Measurements from ENCODE around the gene GPA33.

GPA33 gene, protein sequence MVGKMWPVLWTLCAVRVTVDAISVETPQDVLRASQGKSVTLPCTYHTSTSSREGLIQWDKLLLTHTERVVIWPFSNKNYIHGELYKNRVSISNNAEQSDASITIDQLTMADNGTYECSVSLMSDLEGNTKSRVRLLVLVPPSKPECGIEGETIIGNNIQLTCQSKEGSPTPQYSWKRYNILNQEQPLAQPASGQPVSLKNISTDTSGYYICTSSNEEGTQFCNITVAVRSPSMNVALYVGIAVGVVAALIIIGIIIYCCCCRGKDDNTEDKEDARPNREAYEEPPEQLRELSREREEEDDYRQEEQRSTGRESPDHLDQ

DNA sequence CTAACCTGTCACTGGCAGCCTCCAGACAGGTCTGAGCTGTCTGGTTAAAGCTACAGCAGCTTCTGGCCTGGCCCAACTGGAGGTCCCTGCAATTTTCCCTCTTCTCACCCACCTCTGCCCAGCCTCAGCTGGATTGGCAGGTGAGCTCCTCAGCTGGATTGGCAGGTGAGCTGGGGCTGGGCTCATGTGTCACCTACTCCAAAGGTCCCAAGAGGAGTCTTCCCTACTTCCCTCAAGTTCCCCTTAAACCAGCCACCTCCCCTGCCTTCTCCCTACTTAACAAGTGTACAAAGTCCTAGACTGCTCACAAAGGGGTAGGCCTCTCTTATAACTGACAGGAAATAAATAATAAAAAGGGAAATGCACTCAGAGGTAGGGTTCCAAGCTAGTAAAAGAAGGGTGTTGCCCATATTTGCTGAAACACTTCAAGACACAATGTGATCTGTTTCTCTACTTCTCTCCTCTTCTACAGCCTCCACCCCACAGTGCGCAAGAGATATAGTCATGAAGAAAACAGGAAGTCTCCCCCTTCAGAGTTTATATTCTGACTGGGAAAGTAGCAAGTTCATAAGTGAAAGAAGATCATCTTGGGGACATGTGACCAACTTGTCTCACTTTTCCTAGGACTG lies at the start of gene GPA33:
TSS of gene GPA33 (minus strand) at position 64 of the 629 bp plus-strand sequence. CDS start 90 bp downstream, outside the sequence.
- DNase-seq = no peak

DNA sequence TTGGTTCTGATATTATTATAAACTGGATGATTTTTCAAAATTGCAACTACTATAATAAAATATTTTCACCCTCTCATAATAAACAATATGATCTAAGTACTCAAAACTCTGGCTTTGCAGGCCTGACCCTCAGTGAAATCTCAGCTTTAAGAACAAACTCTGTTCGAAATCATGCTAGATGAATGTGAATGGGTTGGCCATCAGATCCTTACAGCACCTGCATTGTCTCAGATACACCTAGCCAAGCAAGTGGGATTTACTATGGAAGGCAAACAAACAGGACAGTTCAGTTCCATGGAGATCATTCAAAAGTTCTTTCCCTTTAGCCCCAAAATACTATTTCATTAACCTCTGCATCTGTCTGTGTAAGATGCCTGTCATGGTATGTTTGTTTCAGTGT lies 48.5 kb upstream of the GPA33 start:
- DNase-seq = no peak

DNA sequence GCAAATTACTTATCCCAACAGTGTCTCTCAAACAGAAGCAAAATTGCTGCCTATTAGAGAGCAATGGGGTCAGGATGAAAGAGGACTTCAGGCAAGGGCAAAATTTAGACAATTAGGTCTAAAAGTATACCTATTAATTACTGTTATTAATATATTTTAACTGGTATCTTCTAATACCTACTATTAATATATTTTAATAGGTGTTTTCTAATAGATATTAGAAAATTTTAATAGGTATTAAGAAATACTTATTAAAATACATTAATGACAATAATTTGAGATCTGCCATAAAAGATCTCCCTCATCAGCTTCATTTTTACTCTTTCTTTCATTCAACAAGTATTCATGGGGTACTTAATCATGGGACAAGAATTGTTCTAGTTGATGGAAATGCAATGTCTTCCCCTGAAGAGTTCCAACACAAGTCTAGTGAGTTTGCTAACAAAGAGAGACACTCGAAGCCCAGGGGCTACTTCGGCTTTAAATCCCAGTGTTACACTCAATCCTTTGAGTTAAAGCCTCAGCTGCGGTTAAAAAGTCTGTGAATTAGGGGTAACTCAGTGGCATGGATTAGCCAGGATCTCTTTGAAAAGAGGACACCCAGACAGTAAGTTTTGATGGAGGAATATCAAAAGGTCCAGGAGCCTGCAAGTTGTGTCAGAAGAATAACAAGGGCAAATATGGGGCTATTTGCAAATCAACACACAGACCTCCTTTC lies 47.8 kb upstream of the GPA33 start:
- DNase-seq = no peak

DNA sequence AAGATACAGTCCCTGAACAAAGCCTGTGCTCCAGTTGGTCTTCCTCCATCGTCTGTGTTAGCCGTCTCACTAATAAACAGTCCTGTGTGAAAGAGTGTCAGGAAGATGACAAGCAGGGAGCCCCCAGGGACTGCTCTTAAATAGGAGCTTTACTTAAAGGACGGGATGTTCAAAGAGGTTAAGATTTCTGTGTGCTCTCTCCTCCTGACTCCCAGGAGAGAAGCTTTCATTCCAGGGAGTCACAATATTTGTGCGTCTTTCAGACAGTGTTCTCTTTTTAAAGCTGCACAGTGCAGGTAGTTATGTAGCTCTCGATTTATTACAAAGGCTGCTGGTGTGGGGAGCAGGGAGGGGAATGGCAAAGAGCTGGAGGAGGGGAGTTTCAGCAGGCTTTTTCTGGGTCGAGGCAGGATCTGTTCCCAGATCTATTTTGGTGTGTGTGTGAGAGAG lies 47.2 kb upstream of the GPA33 start:
- no peak for DNase-seq

DNA sequence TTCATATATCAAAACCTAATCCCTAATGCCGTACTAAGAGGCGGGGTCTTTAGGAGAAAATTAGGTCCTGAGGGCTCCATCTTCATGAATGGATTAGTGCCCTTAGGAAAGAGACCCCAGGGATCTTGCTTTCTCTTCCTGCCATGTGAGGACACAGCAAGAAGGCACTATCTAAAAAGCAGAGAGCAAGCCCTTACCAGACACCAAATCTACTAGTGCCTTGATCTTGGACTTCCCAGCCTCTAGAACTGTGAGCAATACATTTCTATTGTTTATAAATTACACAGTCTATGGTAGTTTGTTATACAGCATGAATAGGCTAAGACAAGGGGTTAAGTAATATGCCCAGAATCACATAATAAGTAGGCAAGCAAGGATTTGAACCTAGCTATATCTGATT lies 46.6 kb upstream of the GPA33 start:
- DNase-seq = no peak

DNA sequence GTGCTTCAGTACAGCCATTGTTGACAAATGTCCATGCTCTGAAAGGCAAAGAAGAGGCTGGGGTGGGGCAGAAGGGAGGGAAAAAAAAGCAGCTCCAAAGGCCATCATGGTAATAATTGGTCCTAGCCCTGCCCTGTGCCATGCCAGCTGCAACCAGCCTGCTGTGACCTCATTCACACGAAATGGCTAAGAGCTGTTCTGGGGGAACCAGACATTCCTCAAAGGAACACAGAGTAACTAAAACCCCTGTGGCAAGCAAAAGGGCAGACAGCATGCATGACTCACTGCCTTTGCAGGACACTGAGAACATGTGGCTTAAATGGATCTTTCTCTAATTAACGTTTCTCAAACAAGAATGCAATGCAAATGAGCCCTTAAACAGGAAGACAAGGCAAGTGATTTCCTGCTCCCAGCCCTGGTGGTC lies 46.0 kb upstream of the GPA33 start:
- DNase-seq = no peak

DNA sequence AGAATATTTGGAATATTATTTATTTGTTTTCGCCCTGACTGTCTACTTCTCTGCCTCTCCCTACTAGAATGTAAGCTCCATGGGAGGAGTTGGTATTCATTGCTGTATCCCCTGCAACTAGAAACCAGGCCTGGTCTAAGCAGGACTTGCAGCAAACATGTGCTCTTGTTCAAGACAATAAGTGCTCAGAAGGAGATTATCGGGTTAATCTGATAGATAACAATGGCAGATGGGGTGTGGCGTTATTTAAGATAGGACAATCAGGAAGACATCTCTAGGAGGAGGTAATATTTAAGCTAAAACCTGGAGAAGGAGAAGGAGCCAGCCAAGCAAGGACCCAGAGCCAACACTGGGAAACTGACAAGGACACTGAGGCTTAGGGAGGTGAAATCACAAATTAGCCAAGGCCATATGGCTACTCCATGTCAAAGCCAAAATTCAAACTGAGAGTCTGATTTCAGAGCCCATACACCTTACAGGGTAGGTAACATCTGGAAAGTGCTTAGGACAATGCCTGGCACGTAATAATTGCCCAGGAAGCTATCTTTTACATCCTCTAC lies 45.2 kb upstream of the GPA33 start:
- no peak for DNase-seq

DNA sequence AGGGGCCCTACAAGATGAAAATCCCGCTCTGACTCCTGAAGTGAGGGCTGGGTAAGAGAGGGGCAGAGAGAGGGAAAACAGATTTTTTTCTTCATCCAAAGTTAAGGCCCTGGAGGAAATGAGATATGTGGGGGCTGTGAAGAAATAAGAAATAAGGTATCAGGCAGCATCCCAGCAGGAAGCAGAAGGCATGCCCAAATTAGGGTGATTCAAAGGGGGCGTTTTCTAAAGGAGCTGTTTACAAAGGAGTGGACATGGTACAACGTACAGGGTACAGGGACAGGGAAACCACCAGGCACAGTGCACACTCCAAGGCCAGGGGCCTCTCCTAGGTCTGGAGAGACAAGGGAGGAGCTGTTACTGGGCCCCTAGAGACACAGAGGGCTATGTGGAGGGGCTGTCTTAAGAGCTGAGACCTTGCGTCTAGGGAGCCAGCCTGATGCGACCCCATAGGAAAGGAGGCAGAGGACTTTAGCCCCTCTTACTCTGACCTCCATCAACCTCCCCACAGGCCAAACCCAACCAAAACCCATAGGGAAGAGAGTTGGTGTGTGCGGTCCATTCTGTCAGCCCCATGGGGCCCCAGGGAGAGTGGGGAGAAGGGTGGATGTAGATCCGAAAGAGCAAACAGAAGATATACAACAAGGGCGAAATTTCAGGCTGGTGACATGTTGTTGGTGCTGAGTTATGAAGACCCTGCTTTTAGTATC lies 42.3 kb upstream of the GPA33 start:
- no peak for DNase-seq

DNA sequence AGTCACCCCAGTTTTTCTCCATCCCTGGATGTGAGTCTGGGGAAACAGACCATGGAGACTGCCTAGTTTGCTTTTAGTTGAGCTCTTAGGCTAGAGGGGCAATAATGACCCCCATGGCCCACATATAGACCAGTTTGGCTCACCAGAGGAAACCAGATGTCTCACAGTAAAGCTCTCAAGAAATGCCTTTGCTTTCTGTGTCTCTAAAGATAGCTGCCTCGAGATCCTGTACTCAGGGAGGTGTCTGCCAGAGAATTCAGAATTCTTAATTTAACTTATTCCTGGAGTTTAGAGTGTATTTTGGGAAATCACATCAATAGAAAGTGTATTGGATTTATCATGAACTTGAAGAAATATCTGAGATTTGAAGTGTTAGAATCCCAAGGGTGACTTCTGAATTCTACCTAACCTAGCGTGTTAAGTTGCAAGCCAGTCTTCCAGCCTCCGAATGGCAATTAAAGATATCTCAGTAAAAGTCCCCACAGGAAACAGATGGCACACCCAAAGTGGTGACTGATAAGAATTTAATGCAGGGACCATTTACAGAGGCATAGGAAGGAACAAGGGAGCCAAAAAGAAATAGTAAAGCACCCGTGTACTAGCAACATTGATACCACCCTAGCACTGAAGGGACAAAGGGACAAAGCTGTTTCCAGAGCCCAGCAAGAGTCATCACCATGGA lies 40.8 kb upstream of the GPA33 start:
- no peak for DNase-seq

DNA sequence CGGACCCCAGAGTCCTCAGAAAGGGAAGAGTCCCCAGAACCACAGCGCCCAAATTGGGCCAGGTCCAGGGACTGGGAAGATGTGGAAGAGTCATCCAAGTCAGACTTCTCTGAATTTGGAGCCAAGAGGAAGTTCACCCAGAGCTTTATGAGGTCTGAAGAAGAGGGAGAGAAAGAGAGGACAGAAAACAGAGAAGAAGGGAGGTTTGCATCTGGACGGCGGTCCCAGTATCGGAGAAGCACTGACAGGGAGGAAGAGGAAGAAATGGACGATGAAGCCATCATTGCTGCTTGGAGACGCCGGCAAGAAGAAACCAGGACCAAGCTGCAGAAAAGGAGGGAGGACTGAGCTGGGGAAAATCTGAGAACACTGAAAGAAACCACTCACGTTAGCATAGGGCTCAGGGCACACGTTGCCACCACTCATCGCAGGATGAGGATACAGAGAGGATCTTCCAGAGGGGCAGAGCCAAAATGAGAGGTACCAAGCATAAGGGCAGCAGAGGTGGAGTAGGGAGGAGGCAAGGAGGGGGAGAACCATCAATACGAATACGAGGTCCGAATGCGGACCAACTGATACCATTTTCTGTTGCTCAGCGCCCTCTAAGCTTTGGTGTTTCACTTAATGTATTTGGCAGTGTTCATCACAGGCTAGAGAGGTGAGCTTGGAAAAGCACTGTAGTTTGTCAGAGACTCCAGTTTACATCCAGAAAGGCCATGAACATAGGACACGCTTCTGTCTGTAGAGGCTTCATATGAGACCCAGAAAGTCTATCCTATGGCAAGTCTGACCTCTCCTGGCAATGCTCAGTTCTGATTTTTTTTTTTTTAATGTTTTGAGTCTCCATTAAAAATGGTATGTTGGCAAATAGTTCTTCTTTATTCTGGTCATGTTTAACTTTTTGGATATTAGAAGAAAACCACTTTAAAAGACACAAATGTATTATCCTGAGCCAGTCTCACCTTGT lies 38.4 kb upstream of the GPA33 start:
- DNase-seq = no peak

DNA sequence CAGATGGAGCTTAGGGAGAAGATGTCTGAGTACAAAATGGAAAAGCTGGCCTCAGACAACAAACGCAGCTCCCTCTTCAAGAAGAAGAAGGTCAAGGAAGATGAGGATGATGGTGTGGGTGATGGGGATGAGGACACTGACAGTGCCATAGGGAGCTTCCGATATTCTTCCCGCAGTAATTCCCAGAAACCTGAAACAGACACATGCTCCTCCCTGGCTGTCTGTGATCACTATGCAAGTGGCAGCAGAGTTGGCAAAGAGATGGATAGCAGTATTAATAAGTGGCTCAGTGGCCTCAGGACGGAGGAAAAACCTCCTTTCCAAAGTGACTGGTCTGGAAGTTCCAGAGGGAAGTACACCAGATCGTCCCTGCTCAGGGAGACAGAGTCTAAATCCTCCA lies 37.5 kb upstream of the GPA33 start:
- DNase-seq = no peak

DNA sequence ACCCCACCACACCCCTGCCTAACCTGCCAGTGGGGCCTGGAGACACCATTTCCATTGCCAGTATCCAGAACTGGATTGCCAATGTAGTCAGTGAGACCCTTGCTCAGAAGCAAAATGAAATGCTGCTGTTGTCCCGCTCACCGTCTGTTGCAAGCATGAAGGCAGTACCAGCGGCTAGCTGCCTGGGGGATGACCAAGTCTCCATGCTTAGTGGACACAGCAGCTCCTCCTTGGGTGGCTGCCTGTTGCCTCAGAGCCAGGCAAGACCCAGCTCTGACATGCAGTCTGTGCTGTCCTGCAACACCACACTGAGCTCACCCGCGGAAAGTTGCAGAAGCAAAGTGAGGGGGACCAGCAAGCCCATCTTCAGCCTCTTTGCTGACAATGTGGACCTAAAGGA lies 37.1 kb upstream of the GPA33 start:
- no peak for DNase-seq

DNA sequence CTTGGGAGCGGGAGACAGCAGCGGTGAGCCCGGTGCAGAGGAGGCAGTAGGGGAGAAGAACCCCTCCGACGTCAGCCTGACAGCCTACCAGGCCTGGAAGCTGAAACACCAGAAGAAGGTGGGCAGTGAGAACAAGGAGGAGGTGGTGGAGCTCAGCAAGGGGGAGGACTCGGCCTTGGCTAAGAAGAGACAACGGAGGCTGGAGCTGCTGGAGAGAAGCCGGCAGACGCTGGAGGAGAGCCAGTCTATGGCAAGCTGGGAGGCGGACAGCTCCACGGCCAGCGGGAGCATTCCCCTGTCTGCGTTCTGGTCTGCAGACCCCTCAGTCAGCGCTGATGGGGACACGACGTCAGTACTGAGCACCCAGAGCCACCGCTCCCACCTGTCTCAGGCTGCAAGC lies 36.6 kb upstream of the GPA33 start:
- no peak for DNase-seq

DNA sequence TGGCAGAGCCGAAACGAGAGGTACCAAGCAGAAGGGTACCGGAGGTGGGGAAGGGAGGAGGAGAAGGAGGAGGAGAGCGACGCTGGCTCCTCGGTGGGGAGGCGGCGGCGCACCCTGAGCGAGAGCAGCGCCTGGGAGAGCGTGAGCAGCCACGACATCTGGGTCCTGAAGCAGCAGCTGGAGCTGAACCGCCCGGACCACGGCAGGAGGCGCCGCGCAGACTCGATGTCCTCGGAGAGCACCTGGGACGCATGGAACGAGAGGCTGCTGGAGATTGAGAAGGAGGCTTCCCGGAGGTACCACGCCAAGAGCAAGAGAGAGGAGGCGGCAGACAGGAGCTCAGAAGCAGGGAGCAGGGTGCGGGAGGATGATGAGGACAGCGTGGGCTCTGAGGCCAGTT lies 36.1 kb upstream of the GPA33 start:
- no peak for DNase-seq

DNA sequence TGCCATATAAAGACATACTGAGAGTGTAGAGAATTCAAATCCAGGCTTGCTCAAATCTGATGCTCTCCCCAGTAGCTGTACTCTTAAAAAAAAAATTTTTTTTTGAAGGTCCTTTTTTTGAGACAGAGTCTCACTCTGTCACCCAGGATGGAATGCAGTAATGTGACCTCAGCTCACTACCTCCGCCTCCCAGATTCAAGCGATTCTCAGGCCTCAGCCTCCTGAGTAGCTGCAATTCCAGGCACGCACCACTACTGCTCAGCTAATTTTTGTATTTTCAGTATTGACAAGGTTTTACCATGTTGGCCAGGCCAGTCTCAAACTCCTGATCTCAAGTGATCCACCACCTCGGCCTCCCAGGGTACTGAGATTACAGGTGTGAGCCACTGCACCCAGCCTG lies 32.4 kb upstream of the GPA33 start:
- no peak for DNase-seq

DNA sequence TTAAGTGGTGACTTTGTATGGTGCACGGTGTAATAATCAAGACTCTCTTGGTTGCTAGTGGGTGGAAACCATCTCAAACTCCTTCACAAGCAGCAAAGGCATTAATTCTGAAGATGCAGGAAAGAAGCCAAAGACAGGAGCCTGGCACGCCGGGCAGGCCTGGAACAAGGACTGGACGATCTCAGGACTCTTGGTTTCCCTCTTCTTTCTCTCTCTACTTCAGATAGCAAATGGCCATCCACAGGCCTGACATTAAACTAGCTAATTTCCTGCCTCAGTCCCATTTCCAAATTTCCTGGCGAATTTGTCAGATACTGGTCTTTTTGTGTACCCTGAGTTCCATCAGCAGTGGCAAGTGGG lies 31.9 kb upstream of the GPA33 start:
- no peak for DNase-seq

DNA sequence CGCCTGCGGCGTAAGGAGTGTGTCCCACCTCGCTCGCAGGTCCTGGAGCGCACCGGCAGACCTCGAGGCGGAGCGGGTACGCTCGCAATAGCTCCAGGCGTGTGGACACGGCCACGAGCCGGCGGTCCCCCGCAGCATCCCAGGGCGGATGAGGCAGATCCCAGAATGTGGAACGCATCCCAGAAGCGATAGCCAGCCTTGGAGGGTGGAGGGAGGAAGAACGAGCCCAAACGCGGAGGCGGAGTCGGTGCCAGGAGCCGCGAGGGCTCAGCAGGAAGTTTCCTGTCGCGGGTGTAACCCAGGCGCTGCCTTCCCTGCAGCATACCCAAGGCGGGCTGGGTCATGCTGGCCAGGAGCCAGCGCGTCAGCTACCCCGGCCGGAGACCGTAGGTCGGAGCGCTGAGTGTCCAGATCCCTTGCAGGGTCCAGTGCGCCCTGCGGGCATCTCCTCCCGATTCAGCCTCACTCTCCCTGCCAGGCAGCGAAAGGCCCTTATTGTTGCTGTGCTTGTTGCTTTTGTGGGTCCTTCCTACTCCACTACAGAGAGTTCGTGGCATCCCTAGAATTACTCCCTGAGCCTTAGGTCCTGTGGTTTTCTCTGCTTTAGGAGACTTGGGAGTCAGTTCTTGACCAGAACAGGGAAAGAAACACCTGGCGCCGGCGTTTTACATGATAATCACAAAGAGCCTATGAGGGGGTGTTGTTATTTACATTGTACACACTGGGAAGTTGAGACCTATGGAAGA lies 31.4 kb upstream of the GPA33 start:
- DNase-seq = no peak

DNA sequence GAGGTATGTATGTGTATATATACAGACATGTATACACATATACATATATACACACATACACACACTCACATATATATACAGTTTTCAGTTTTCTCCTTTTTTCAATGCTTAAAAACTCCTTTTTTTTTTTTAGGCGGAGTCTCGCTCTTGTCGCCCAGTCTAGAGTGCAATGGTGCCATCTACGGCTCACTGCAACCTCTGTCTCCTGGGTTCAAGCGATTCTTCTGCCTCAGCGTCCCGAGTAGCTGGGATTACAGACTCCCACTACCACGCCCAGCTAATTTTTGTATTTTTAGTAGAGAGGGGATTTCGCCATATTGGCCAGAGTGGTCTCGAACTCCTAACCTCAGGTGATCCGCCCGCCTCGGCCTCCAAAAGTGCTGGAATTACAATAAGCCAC lies 30.7 kb upstream of the GPA33 start:
- no peak for DNase-seq

DNA sequence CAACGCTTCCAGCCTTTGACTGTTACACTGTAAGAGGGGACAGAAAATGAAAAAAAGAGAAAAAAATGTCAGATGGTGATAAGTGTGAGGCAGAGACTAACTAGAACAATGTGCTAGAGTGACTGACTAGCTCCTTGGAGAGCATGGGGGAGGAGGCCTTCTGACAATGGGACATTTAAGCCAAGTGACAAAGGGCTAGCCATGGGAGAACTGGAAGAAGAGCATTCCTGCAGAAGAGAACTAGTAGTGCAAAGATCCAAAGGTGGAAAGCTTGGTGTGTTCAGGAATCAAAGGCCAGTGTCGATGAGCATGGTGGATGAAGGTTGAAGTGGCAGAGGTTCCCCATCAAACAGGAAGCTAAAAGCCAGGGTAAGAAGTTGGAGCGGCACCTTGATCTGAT lies 29.5 kb upstream of the GPA33 start:
- DNase-seq = no peak

DNA sequence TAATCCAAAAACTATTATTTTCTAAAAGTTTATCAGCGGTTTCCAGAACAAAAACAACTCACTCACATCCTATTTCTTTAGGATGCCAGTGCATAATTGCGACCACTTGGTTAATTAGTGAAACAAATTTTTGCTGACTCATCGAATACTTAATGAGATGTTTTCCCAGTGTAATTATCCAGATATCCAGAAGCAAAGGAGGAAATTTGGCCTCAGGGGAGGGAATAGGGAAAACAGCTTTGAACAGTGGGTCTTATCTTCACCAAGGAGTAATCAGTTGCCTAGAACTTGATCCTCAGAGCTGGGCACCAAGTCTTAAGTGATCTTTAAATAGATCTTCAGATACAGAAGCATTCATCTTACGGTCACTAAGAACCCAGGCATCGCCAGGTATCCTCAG lies 28.0 kb upstream of the GPA33 start:
- no peak for DNase-seq

DNA sequence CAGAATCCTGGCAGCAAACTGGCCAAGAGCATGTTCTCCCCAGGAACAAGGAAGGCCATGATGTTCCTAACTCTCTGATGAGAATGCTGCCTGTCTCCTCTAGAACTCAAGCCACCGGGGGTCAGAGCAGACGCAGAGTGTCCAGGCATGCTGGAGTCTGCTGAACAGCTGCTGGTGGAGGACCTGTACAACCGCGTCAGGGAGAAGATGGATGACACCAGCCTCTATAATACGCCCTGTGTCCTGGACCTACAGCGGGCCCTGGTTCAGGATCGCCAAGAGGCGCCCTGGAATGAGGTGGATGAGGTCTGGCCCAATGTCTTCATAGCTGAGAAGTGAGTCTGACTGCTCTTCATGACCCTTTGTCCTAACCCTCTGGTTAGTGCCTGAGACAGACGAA lies 27.0 kb upstream of the GPA33 start:
- no peak for DNase-seq
